Endothelial cell of umbilical vein (primary cell): ENCODE data around the gene CCDC172. TPM values are rescaled to one million over a fixed set of nuclear protein-coding genes. Genes with fewer than 3 reads are reported as not detected.

Experiments used
- BruUV-seq: library from RNA; stranded (reverse); fragments of 400-500 nt; replicated peaks from 2 replicates; lab custom pipeline; 2021; lab: Mats Ljungman, UMichigan
- CTCF ChIA-PET: fragments of 300-600, 350-600 bp; sonication (Branson Sonifier 250); formaldehyde crosslinking; loops from one replicate; lab custom pipeline; 2021; ENCODE audit warnings: antibody characterized with exemption, inconsistent platforms; lab: Charles Lee
- POLR2A ChIA-PET: fragments of 300-600, 350-600 bp; sonication (Branson Sonifier 250); formaldehyde crosslinking; loops from one replicate; lab custom pipeline; 2021; ENCODE audit warnings: antibody characterized with exemption, inconsistent platforms; lab: Charles Lee
- DNase-seq: peaks from one replicate; pipeline ENCODE4 v3.0.0-alpha.2; 2011; ENCODE audit warnings: low read depth, low spot score
- FAIRE-seq: peaks from 2 replicates; lab custom pipeline; 2011; peaks lifted over from hg19 to GRCh38; lab: Jason Lieb, UNC
- H2AFZ ChIP-seq: 2 replicates; pipeline ENCODE4 v1.6.0; 2012; ENCODE audit warnings: low read depth, low read length, control low read depth, inconsistent platforms
- H3K27ac ChIP-seq: 2 replicates; pipeline ENCODE4 v1.5.1; 2011; ENCODE audit warnings: low read depth, mild to moderate bottlenecking, control low read depth, low read length, moderate library complexity; ENCODE audit not compliant: insufficient read depth
- H3K27me3 ChIP-seq, 2 experiments: 2 replicates each; pipeline versions ENCODE4 v1.6.0 to v1.6.1; 2011; ENCODE audit warnings: low read length in 2 of 2, mixed read lengths in 1 of 2; ENCODE audit not compliant: control insufficient read depth in 2 of 2, insufficient read depth in 2 of 2
- H3K36me3 ChIP-seq, 2 experiments: 2 replicates in 1 of 2; 3 replicates in 1 of 2; pipeline ENCODE4 v1.5.1; 2011; ENCODE audit warnings: low read length in 2 of 2, mild to moderate bottlenecking in 1 of 2, moderate library complexity in 1 of 2; ENCODE audit not compliant: control insufficient read depth in 2 of 2, insufficient read depth in 2 of 2; ENCODE audit errors: extremely low read depth in 1 of 2
- H3K4me1 ChIP-seq: 3 replicates; pipeline ENCODE4 v1.5.1; 2011; ENCODE audit warnings: mild to moderate bottlenecking, low read length; ENCODE audit not compliant: control insufficient read depth, insufficient read depth; ENCODE audit errors: extremely low read depth
- H3K4me2 ChIP-seq: 2 replicates; pipeline ENCODE4 v1.6.1; 2011; ENCODE audit warnings: low read length, control low read depth, mixed read lengths; ENCODE audit not compliant: insufficient read depth
- H3K4me3 ChIP-seq, 3 experiments: fragments of 200-600 bp in 1 of 3; sonication (generic), shearing (Covaris generic) in 1 of 3; replicated peaks in 1 of 3; 2 replicates each; pipeline ENCODE4 v1.5.1; 2011 to 2016; ENCODE audit warnings: control low read depth in 3 of 3, low read length in 3 of 3, mild to moderate bottlenecking in 2 of 3, inconsistent platforms in 1 of 3, low read depth in 1 of 3, moderate library complexity in 1 of 3; ENCODE audit not compliant: insufficient read depth in 1 of 3
- H3K79me2 ChIP-seq: 2 replicates; pipeline ENCODE4 v1.6.0; 2012; ENCODE audit warnings: low read length, inconsistent platforms; ENCODE audit not compliant: control insufficient read depth, insufficient read depth
- H3K9ac ChIP-seq: replicated peaks from 2 replicates; pipeline ENCODE3; 2011; ENCODE audit warnings: low read length, control low read depth; ENCODE audit not compliant: insufficient read depth; ENCODE audit errors: extremely low read depth
- H3K9me1 ChIP-seq: replicated peaks from 3 replicates; pipeline ENCODE4 v1.6.0; 2011; ENCODE audit warnings: mild to moderate bottlenecking, low read length; ENCODE audit not compliant: control insufficient read depth, insufficient read depth; ENCODE audit errors: extremely low read depth
- H3K9me3 ChIP-seq: replicated peaks from 2 replicates; pipeline ENCODE4 v1.5.1; 2012; ENCODE audit warnings: low read length, inconsistent platforms; ENCODE audit not compliant: control insufficient read depth, insufficient read depth
- H4K20me1 ChIP-seq: replicated peaks from 2 replicates; pipeline ENCODE3; 2011; ENCODE audit warnings: mild to moderate bottlenecking, low read length; ENCODE audit not compliant: control insufficient read depth, insufficient read depth; ENCODE audit errors: extremely low read depth
- EZH2 ChIP-seq: IDR thresholded peaks from 2 replicates; pipeline ENCODE4 v1.6.1; 2012; ENCODE audit warnings: borderline replicate concordance, low read depth, mild to moderate bottlenecking, moderate library complexity, low read length, inconsistent platforms; ENCODE audit not compliant: severe bottlenecking
- FOS ChIP-seq: IDR thresholded peaks from 2 replicates; pipeline ENCODE4 v1.6.1; 2011; ENCODE audit warnings: mild to moderate bottlenecking, low read length, moderate library complexity, borderline replicate concordance; ENCODE audit not compliant: insufficient read depth
- GATA2 ChIP-seq: IDR thresholded peaks from 2 replicates; pipeline ENCODE4 v1.7.0; 2011; ENCODE audit warnings: low read depth, mild to moderate bottlenecking, moderate library complexity, mixed read lengths, low read length; ENCODE audit not compliant: insufficient read length, insufficient read depth
- JUN ChIP-seq: IDR thresholded peaks from 2 replicates; pipeline ENCODE4 v1.6.1; 2011; ENCODE audit warnings: borderline replicate concordance, low read depth; ENCODE audit not compliant: insufficient read length, insufficient read depth
- MYC ChIP-seq: IDR thresholded peaks from one replicate; pipeline ENCODE4 v1.6.1; 2011; ENCODE audit warnings: mild to moderate bottlenecking, low read depth, low read length
- POLR2A ChIP-seq: IDR thresholded peaks from 2 replicates; pipeline ENCODE4 v1.6.1; 2012; ENCODE audit warnings: low read depth, mild to moderate bottlenecking, control low read depth, low read length
- POLR2AphosphoS5 ChIP-seq: IDR thresholded peaks from 2 replicates; pipeline ENCODE4 v1.6.1; 2012; ENCODE audit warnings: low read depth, mild to moderate bottlenecking, control low read depth, low read length, moderate library complexity; ENCODE audit not compliant: insufficient read depth
- dilution Hi-C: fragments of 300-500 bp; cut with MboI; formaldehyde crosslinking; loops from one replicate; pipeline ENCODE4 v1.15.0; 2019; ENCODE audit warnings: low sequenced_read_pairs; ENCODE audit not compliant: extremely low pct_ligation_motif_present
- intact Hi-C: fragments of 100-400 bp; cut with micrococcal nuclease; formaldehyde crosslinking; loops from one replicate; pipeline ENCODE4 v1.10.0; 2022
- polyA plus RNA-seq, 4 experiments: library from polyadenylated mRNA; depleted of rRNA in 3 of 4; stranded (reverse) in 3 of 4; unstranded in 1 of 4; fragments of >200 nt; gene quantifications; 2 replicates each; pipeline versions ENCODE4 v1.2.1 to v1.2.3, GENCODE V29; 2011 to 2012; ENCODE audit warnings: missing spikeins in 1 of 4
- total RNA-seq: library from RNA; stranded (reverse); gene quantifications from 2 replicates; pipeline ENCODE4 v1.2.3, GENCODE V29; 2021
- TF ChIP-seq, protein P1 (sequence below), 2 donors: IDR thresholded peaks; 1 replicate in 1 of 2; 2 replicates in 1 of 2; pipeline ENCODE4 v1.5.1; 2011; ENCODE audit warnings: low read length in 2 of 2, mild to moderate bottlenecking in 2 of 2, moderate library complexity in 2 of 2, control low read depth in 1 of 2, inconsistent platforms in 1 of 2, low read depth in 1 of 2; ENCODE audit not compliant: insufficient read depth in 1 of 2; ENCODE audit errors: extremely low read depth in 1 of 2
- TF ChIP-seq, protein P2 (sequence below): IDR thresholded peaks from 2 replicates; pipeline ENCODE4 v1.6.1; 2011; ENCODE audit not compliant: insufficient read depth, insufficient read length

Gene CCDC172
- total and polyA plus RNA-seq, 2 donors (not counting 3 experiments of a cell fraction or from before 2014, with no cell fraction given), result not detected

DNA sequence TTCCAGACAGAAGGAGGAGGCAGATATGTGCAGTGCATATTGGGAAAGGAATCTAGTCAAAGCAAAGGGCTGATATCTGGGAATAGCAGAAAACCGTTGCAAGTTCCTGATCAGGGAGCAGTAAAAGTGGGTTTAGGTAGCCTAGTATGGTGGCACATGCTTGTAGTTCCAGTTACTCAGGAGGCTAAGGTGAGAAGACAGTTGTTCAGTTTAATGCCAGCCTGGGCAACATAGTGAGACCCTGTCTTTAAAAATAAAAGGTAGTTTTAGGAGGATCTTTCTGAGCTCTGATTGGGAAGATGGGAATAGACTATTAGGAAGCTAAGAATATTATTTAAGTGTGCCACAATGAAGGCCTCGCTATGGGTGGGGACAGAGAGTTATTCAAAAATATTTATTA is 1.7 kb downstream of the CCDC172 start:
- POLR2A ChIA-PET, result no interaction called here

More for the DNA sequence above, 1.7 kb downstream of the CCDC172 start:
- no peak for FAIRE-seq
- Histone ChIP-seq H3K9me1 (no peaks in the 10 kb centered on the region), H3K4me2 (no peak overlapping the region), H3K36me3 (no peaks in the 10 kb centered on the region), H2AFZ (no peak overlapping the region), H3K27ac (no peak overlapping the region), H3K4me3 (no peak overlapping the region), H3K9ac (no peak overlapping the region), H4K20me1 (no peaks in the 10 kb centered on the region), H3K9me3 (no peaks in the 10 kb centered on the region), H3K4me1 (no peaks in the 10 kb centered on the region), H3K27me3 (no peaks in the 10 kb centered on the region), H3K79me2 (no peaks in the 10 kb centered on the region)
- TF ChIP-seq JUN, result no peak
- no peak for TF ChIP-seq POLR2AphosphoS5
- no peak for TF ChIP-seq GATA2
- TF ChIP-seq, protein P1, sequence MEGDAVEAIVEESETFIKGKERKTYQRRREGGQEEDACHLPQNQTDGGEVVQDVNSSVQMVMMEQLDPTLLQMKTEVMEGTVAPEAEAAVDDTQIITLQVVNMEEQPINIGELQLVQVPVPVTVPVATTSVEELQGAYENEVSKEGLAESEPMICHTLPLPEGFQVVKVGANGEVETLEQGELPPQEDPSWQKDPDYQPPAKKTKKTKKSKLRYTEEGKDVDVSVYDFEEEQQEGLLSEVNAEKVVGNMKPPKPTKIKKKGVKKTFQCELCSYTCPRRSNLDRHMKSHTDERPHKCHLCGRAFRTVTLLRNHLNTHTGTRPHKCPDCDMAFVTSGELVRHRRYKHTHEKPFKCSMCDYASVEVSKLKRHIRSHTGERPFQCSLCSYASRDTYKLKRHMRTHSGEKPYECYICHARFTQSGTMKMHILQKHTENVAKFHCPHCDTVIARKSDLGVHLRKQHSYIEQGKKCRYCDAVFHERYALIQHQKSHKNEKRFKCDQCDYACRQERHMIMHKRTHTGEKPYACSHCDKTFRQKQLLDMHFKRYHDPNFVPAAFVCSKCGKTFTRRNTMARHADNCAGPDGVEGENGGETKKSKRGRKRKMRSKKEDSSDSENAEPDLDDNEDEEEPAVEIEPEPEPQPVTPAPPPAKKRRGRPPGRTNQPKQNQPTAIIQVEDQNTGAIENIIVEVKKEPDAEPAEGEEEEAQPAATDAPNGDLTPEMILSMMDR (IDR thresholded peaks at IDR 0.05; ENCODE audit: extremely low read depth in 1 of 2, insufficient read depth in 1 of 2, low read depth in 1 of 2, low read length in 2 of 2), result no peak
- TF ChIP-seq POLR2A, result no peak
- TF ChIP-seq, protein P2, sequence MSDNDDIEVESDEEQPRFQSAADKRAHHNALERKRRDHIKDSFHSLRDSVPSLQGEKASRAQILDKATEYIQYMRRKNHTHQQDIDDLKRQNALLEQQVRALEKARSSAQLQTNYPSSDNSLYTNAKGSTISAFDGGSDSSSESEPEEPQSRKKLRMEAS, result no peak
- TF ChIP-seq MYC, result no peak
- TF ChIP-seq EZH2, result no peak
- no peak for TF ChIP-seq FOS
- dilution Hi-C loops (no loop called here), intact Hi-C loops (no loop called here)
- DNase-seq, result no peak
- no TSS peak for BruUV-seq
- CTCF ChIA-PET, result no interaction called here
